ENCODE data around the gene AAR2. TPM values are rescaled to one million over a fixed set of nuclear protein-coding genes. Genes with fewer than 3 reads are reported as not detected.

AAR2 gene
- polyA plus RNA-seq, 1 experiment = 54.4 TPM

DNA sequence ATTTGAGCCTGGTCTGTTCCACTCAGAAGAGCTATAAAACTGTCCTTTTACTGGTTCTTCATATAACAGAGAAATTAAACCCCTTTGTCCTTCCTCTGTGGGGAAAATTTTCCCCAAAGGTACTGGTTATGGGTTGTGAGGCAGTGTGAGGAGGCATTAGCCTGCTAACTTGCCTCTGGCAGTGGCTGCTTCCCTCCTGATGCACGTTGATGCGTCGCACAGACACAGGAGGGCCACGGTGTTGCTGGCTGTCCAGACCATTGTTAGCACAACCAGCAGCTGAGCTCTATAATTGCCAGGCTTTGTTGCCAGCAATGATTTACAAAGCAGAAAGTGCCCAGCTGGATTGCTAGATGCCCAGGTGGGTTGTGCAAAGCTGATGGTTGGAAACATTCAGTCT lies 10.1 kb downstream of the AAR2 start:
- H3K4me3 ChIP-seq (ENCODE audit: low read depth, low read length) = no peak overlapping the region
- TF ChIP-seq, protein P1, sequence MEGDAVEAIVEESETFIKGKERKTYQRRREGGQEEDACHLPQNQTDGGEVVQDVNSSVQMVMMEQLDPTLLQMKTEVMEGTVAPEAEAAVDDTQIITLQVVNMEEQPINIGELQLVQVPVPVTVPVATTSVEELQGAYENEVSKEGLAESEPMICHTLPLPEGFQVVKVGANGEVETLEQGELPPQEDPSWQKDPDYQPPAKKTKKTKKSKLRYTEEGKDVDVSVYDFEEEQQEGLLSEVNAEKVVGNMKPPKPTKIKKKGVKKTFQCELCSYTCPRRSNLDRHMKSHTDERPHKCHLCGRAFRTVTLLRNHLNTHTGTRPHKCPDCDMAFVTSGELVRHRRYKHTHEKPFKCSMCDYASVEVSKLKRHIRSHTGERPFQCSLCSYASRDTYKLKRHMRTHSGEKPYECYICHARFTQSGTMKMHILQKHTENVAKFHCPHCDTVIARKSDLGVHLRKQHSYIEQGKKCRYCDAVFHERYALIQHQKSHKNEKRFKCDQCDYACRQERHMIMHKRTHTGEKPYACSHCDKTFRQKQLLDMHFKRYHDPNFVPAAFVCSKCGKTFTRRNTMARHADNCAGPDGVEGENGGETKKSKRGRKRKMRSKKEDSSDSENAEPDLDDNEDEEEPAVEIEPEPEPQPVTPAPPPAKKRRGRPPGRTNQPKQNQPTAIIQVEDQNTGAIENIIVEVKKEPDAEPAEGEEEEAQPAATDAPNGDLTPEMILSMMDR (IDR thresholded peaks at IDR 0.05; ENCODE audit: insufficient read depth, low read depth, low read length) = no peak
- ChIA-PET CTCF (no interaction called here), POLR2A (no interaction called here)
- peaks cover 20% of the 10 kb centered on the region for H3K36me3 ChIP-seq (ENCODE audit: control insufficient read depth, insufficient read depth, low read length)
- no peak for DNase-seq (ENCODE audit: low read depth)
- no peaks in the 10 kb centered on the region for H3K27me3 ChIP-seq (ENCODE audit: control insufficient read depth, insufficient read depth, low read length)

DNA sequence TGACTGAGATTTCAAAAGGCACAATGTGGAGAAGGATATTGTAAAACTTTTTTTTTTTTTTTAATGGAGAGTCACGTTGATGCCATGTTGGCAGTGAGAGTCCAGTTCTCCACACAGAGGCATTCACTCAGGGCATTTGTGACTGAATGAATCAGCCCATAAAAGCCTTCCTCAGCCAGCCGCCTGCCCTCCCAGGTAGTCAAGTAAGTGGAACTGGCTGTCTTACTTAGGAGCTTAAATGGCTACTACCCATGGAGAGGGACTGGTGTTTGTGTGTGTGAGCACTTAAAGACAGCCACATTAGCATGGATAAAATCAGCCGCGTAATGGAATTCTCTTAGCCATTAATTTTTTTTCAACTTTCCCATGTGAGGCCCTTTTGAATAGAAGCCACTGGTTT lies 12.6 kb downstream of the AAR2 start:
- DNase-seq (ENCODE audit: low read depth) = no peak
- Histone ChIP-seq H3K27me3 (ENCODE audit: control insufficient read depth, insufficient read depth, low read length) (no peaks in the 10 kb centered on the region), H3K4me3 (ENCODE audit: low read depth, low read length) (no peak overlapping the region), H3K36me3 (ENCODE audit: control insufficient read depth, insufficient read depth, low read length) (peaks cover 26% of the 10 kb centered on the region)
- POLR2A ChIA-PET = no interaction called here
- CTCF ChIA-PET = no interaction called here
- TF ChIP-seq, protein P1 (IDR thresholded peaks at IDR 0.05; ENCODE audit: insufficient read depth, low read depth, low read length) = no peak

DNA sequence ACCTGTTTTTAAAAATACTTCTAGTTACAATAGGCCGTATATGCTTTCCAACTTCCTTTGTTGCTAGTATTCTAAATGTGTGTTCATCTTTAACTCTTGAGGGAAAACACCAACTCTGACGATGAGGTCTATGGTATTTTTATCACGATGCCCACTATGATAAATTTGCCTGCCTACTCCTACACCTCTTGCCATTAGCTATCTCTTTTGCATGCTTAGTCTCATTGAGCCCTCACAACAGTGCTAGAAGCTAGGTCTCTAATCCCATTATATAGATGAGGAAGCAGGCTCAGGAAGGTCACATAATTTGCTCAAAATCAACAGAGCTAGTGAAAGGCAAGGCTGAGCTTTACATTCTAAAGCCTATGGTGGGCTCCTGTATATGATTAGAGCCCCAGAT lies 13.2 kb downstream of the AAR2 start:
- TF ChIP-seq, protein P1 (IDR thresholded peaks at IDR 0.05; ENCODE audit: insufficient read depth, low read depth, low read length) = no peak
- no peak overlapping the region for H3K4me3 ChIP-seq (ENCODE audit: low read depth, low read length)
- no peaks in the 10 kb centered on the region for H3K27me3 ChIP-seq (ENCODE audit: control insufficient read depth, insufficient read depth, low read length)
- no peak for DNase-seq (ENCODE audit: low read depth)
- POLR2A ChIA-PET = no interaction called here
- CTCF ChIA-PET = interaction anchor here (1.1 kb wide), 1 partner anchor 14 kb away, joined by 3 read pairs; no protein-coding TSS in a partner anchor
- H3K36me3 ChIP-seq (ENCODE audit: control insufficient read depth, insufficient read depth, low read length) = peaks cover 24% of the 10 kb centered on the region

DNA sequence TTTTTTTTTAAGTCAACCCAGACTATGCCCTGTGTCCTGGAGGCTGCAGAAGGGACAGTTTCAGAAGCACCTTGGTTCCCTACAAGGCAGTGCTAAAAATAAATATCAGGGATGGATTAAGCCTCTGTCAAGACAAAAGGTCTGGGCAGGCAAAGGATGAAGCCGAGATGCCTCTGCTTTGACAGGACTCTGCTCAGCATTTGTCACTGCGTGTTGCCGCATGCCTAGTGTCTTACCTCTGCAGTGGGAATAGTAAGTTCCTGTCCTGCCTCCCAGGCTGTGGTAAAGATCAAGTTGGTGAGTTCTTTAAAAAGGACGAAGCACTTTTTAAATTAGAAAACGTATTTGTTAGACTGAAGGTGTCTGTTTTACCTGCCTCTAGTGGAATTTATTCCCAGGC lies 15.1 kb downstream of the AAR2 start:
- CTCF ChIA-PET = no interaction called here
- Histone ChIP-seq H3K4me3 (ENCODE audit: low read depth, low read length) (no peak overlapping the region), H3K27me3 (ENCODE audit: control insufficient read depth, insufficient read depth, low read length) (no peaks in the 10 kb centered on the region), H3K36me3 (ENCODE audit: control insufficient read depth, insufficient read depth, low read length) (peaks cover 20% of the 10 kb centered on the region)
- POLR2A ChIA-PET = no interaction called here
- no peak for DNase-seq (ENCODE audit: low read depth)
- TF ChIP-seq, protein P1 (IDR thresholded peaks at IDR 0.05; ENCODE audit: insufficient read depth, low read depth, low read length) = no peak

DNA sequence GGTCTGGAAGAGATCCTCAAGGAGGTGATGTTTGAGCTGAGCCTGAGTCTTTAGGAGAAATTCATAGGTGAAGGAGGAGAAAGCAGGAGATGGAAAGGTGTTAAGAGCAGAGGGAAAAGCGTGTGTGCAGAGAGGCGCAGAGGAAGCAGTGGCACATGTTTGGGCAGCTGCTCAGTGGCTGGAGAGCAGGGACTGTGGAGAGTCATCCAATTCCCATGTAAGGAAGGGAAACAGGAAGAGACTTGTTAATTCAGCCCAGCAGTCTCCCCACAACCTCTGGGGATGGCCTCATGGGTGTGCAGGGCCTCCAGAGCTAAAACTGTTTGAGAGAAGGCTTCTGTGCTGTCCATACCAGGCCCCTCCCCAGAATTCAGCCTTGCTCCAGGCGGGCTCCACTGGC lies 16.2 kb downstream of the AAR2 start:
- ChIA-PET POLR2A (no interaction called here), CTCF (interaction anchor here (1.0 kb wide), 1 partner anchor 186 kb away, joined by 3 read pairs; no protein-coding TSS in a partner anchor)
- DNase-seq (ENCODE audit: low read depth) = no peak
- Histone ChIP-seq H3K4me3 (ENCODE audit: low read depth, low read length) (no peak overlapping the region), H3K27me3 (ENCODE audit: control insufficient read depth, insufficient read depth, low read length) (no peaks in the 10 kb centered on the region), H3K36me3 (ENCODE audit: control insufficient read depth, insufficient read depth, low read length) (peaks cover 17% of the 10 kb centered on the region)
- TF ChIP-seq, protein P1 (IDR thresholded peaks at IDR 0.05; ENCODE audit: insufficient read depth, low read depth, low read length) = no peak

All from BJ (cell line).